Suppressor macrophage (primary cell): ENCODE data around the gene PRKX.
"Not testable (repeated sequence)": the region's sequence is repeated elsewhere in the genome, so short reads cannot be mapped to it uniquely, and the experiment has no call there.

Experiments
- DNase-seq, 4 experiments: peaks; one replicate each; pipeline ENCODE4 v3.0.0-alpha.2; 2020 to 2022

Gene PRKX

DNA sequence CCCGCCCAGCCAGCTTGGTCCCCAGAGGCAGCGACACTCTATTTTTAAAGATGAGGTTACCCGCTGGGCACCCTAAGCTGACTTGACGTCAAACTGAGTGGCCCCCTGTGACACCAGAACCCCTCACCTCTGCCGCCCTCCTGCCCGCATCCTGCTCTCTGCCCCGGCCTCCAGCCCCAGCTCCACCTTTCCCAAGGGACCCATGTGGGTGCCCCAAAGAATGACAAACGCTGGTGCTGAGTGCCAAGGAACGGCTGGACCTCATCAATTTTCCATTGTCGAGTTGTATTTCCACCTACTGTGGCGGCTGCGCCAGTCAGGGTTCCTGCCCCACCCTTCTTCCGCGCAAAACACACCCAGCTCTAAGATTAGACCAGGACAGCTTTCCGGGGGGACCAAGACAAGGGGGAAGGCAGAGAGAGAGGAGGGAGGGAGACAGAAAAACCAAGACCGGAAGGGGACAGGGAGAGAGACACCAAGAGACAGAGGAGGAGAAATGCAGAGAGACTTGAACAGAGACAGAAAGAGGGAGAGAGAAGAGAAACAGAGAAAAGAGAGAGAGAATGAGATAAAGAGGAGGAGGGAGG lies 2.0 kb downstream of the PRKX start:
- no peak for DNase-seq

DNA sequence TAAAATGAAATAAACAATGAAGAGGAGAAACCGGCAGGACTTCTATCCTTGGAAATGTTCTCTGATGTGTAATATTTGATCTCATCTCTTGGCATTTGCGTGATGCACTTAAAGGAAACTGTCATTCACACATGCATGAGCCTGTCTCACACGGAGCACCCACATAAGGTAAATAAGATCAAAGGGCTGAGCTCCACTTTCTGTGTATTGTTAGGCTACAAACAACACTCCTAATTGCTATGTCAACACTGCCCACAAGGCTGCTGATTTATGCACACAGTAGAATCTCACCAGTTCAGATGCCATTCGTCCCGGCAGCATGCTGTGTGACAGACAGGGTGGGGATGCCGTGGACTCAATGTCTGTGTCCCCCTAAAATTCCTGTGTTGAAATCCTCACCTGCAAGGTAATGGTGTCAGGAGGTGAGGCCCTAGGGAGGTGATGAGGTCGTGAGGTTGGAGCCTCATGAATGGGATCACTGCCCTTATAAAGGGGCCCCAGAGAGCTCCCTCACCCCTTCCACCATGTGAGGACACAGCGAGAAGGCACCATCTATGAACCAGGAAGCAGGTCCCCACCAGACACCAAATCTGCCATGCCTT lies 5.7 kb downstream of the PRKX start:
- DNase-seq = not testable (repeated sequence)

DNA sequence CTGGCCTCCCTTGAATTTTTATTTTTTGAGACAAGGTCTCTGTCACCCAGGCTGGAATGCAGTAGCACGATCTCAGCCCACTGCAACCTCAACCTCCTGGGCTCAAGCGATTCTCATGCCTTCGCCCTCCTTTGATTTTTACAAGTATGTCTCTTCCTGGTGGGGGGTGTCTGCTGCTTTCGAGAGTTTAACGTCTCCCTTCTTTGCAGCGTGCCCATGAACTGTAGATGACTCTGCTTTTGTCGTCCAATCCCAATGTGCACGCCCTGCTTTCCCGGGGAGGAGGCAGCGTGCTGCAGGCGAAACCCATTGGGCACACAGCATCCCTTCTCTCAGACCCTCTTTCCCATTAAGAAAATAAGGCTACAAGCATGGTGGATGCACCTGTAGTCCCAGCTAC lies 7.0 kb downstream of the PRKX start:
- DNase-seq = no peak

DNA sequence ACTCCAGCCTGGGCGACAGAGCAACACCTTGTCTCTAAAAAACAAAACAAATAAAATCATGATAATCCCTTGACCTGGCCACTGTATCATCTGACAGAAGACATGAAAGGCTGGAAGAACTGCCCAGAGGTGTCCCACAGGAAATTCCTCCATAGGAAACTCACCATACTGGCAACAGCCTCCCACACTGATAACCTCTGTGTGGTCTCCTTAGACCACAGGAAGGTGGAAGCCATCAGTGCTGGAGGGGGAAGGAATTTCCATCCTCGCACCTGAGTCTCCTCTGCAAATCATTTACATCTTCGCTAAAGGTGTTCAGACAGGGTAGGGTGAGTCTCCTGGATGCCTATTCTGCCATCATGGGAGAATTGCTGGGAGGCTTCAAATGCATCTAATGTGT lies 10.2 kb downstream of the PRKX start:
- not testable (repeated sequence) for DNase-seq

DNA sequence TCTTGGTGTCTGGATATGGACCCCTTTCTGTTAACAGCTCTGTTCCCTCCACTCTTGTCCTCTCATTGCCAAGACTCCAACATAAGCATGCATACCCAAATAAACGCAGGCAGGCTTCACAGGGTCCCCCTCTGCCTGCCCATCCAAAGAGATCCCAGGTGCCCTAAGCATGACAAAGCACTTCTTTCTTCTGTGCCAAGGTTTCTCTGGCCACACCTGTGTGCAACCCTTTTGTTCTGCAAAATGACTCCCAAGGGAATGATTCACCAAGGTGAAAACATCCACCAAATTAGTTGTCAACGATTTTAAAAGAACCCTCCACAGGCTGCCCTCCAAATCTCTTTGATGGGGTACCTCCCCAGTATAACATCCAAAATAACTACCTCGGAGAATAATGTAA lies 11.4 kb downstream of the PRKX start:
- not testable (repeated sequence) for DNase-seq

DNA sequence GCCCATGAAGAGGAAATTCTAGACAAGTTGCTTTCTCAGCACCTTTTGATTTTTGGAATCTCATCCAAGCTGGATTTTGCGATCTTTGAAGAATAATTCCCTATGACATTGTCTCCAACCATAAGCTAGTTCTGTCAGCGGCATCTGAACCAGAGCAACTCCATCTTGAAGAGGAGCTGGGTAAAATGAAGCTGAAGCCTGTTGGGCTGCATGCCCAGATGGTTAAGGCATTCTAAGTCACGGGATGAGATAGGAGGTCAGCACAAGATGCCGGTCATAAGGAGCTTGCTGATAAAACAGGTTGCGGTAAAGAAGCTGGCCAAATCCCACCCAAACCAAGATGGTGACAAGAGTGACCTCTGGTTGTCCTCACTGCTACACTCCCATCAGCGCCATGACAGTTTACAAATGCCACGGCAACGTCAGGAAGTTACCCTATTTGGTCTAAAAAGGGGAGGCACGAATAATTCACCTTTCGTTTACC lies 12.0 kb downstream of the PRKX start:
- not testable (repeated sequence) for DNase-seq

DNA sequence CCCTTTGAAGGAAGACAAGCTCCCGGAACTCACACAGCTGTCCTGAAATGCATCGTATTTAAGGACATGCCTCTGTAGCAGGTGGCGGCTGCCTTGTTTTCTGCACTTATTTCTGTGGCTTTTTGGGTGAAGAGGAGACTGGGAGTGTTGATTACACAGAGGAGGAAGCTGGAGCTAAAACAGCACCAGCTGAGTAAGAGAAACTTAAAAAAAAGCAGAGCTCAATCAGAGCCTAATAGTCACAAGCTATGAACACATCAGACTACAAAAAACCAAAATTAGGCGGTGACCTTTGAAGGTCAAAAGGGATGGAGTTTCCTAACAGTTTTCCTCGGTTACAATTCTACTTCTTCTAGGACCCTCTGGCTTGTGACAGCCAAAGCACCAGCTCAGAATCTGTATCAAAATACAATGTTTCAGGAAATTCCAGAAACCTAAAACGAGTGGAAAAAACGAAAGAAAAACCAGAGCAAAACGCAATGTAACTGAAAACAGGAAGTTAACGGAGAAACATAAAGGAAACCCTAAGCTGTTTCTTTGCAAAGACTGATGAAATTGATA lies 13.5 kb downstream of the PRKX start:
- peak in 3 of 4 experiments; percentile 46 to 74 (median 73) for DNase-seq

DNA sequence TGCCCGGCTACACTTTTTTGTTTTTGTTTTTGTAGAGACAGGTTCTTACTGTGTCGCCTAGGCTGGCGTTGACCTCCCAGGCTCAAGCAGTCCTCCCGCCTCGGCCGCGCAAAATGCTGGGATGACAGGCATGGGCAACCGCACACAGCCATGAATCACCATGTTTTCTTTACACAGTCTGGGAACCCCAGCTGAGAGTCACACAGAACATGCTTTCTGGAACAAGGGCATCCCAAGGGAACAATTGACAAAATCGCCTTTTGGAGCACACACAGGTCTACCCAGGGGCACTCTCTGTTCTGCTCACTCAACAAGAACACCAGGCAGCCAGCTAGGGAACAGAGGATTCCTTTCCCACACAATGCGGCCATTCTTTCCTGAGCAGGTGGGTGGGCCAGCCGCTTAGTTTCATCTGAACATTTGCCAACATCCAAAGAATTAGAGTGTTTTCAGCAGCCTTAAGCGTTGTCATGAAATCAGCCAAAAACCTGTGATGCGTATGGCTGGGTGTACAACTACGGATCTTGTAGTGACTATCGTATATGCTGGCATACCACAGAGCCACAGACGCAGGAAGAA lies 15.7 kb downstream of the PRKX start:
- DNase-seq = peak in 1 of 4 experiments; percentile 7

DNA sequence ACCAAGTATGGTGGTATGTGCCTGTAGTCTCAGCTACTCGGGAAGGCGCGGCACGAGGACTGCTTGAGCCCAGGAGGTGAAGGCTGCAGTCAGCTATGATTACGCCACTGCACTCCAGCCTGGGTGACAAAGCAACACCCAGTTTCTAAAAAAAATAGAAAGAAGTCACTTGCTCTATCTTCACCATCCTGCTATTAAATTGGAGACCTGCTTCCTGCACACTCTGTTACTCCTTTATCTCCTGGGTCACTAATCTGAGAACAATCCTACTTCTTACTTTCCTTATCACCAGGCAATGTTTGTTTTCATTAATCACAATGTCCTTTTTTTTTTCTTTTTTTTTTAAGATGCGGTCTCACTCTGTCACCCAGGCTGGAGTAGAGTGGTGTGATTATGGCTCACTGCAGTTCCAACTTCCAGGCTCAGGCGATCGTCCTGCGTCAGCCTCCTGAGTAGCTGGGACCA lies 16.2 kb downstream of the PRKX start:
- peak in 3 of 4 experiments; percentile 57 to 67 (median 58) for DNase-seq

DNA sequence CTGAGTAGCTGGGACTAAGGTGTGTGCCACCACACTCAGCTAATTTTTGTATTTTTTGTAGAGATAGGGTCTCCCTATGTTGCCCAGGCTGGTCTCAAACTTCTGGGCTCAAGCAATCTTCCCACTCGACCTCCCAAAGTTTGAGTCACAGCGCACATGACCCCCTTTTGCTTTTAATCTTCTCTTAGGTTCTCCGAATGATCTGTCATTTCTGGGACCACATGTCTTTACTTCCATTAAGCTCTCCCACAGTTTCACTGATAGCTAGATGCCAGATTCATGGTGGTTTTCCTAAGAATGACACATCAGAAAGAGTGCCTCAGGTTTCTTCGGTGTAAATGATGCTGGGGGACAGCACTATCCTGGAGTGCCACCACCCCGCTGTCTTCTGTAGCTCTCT lies 17.9 kb downstream of the PRKX start:
- peak in 1 of 4 experiments; percentile 21 for DNase-seq

DNA sequence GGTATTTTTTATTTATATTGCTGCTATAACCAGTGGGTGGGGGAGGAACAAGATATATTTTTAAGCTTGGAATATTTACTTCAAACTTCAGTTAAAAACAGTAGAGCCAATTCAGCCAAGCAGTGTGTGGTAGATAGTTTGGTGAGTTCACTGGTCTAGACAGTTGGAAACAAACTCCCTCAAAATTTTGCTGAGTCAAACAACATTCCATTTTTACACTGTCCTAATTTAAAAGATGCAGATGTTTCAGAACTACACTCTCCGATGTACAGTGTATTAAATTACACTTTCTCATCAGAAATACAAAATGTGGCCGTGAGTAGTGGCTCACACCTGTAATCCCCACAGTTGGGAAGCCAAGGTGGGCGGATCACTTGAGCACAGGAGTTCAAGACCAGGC lies 23.3 kb downstream of the PRKX start:
- DNase-seq = no peak

DNA sequence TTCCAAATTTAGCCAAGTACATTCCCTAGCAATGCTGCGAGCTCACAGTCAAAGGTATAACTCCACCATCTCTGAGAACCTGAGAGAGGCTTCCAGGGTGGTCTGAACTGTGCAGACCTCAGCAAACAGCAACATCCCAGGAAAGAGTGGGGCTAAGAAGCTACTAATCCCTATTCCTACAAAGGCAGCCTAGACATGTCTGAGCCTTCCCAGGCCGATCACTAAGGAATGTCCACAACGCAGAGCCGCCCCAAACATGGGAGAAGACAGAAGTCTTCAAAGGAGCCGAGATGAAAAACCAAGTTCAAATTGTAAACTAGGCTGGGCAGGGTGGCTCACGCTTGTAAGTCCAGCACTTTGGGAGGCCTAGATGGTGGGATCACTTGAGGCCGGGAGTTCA lies 30.2 kb downstream of the PRKX start:
- not testable (repeated sequence) for DNase-seq

DNA sequence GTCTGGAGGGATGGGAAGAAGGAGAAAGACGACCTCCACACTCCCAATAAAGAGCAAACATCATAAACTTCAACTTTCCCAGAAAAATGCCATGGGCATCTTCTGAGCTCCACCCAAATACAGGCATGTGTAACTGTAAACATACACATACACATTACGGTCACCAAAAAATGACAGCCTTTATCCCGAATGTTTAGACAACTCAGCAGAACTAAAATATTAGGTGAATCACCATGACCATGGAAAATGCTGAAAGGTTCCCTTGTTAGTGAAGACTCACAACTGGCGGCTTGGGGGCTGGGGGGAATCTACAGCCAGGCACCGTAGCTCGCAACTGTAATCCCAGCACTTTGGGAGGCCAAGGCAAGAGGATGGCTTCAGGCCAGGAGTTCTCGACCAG lies 33.0 kb downstream of the PRKX start:
- DNase-seq = no peak

DNA sequence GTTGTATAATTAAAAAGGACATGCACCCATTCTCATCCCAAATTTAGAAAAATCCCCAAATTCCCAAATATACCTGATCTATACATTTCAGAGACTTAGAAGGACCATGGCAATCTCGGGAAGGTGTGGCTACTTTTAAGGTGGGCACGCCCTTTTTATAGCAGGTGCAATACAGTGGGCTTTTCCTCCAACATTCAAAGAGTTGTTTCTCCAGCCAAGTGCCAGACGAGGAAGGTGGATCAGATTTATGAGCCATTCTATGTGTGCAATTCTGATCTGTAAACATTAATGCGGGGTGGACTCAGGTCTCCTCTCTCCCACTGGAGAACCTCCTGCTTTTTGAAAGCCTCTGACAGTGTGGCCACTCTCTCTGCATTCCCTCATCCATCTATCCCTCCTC lies 33.8 kb downstream of the PRKX start:
- no peak for DNase-seq

DNA sequence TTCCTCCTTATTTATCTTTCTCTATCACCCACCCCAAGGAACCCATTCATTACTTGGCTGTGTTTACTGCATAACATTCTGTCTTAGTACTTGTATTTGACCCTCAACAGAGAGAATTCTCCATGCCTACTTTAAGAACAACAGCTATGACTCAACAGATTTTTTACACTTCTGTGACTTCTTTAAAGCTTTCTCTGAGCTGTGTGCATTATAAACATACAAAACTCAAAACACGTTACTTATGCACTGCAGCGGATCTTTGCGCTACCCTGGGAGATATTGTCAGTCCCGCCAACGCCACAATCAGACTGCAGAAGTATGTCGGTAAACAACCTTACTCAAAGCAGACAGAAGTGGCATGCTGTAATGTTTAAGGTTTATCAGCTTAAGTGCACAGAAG lies 35.1 kb downstream of the PRKX start:
- DNase-seq = no peak

DNA sequence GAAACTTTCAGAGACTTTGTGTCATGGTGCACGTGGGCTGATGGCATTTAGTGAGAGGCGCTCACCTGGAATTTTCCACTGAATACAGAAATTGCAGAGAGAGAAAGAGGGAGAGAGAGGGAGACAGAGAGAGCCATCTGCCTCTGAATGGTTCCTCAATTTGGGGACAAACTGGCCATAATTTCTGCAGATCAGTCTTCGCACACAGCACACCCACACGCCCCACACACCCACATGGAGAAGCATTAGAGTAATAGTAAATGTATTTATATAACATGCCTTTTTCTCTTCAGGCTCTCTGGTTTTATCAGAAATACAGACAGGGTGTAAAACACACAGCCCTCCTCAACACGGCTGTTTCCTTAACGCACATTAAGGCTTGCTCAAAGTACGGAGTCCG lies 38.6 kb downstream of the PRKX start:
- peak in 3 of 4 experiments; percentile 31 to 49 (median 46) for DNase-seq

DNA sequence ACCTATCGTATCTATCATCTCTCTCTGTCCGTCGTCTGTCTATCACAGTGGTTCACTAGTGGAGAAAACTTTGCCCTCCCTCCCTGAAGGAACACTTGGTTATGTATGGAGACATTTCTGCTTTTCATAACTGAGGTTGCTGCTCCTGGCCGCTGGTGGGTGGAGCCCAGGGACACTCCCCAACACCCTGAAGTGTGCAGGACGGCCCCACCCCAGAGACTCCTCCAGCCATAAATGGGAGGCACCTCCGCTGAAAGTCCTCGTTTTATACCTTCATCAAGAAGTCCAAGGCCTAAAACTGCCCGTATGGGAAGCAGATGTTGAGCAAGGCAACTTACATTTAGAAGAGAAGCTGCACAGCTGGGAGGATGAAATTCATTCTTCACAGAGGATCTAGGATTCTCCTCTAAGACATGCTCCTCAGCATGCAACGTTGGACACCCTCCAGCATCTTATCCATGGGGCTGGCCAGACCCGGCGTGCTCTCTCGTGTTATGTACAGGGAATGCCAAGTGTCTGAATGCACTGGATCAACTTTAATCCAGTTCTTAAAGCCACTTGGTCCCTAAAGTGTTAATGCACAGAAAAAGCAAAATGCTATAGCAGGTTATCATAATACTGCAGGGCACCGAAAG lies 43.5 kb downstream of the PRKX start:
- DNase-seq = no peak

DNA sequence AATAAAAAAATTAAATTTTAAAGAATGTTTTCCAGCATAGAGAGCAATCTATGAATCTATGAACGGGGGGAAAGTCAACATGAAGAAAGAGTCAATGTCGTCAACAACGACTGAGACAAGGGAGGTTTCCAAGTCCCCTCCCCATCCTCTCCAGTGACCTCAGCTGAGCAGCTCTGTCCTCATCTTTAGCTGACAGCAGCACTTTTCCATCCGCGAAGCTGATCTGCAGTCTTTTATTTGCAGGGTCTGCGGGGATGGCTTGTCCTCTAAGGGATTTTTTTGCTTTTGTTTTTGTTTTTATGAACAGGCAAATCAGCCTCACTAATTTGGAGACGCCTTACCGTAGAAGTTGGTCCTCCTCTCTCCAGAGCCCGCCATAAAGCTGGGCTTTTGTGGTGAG lies 46.5 kb downstream of the PRKX start:
- DNase-seq = peak in 2 of 4 experiments; percentile 8 to 18

DNA sequence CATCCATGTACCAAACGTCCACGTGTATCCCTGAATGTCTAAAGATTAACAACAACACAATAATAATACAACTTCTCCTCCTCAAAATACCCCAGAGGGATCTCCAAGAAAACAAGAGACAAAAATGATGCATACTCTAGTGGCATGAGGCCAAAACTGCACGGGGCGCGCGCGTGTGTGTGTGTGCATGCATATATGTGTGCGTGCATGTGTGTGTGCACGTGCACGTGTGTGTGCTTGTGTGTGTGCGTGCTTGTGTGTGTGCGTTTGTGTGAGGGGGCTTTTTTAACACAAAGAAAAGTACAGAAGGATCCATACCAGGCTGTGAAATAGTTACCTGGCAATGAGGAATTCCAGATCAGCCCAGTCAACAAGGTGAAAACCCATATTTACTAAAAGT lies 48.5 kb downstream of the PRKX start:
- no peak for DNase-seq

DNA sequence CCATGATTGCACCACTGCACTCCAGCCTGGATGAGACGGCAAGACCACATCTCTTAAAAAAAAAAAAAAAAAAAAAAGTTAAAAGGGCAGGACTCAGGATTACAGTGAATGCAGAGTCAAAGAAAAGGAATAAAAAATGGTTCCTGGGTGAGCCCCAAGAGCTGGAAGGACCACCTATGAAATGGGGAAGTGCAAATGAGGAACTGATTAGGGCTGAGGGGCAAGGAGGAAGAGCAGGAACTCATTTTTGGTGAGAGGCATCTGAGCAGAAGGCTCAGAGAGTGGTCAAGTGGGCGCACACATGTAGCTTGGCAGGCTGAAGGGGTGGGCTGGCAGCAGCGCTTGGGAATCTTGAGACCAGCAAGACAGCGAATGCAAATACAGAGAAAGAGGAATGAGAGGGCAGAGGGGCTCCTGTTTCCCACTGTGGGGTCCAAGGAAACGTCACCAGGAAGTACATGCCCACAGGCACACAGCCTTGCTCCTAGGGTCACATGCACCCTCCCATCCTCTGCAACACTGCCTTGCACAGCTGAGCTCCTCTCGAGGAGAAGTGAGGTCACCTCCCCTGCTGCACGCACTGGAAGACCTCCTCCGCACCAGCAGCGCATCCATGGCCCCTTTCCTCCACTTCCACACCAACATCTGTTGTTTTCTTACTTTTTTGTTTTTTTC lies 49.7 kb downstream of the PRKX start:
- peak; percentile 59 to 84 (median 78) for DNase-seq

DNA sequence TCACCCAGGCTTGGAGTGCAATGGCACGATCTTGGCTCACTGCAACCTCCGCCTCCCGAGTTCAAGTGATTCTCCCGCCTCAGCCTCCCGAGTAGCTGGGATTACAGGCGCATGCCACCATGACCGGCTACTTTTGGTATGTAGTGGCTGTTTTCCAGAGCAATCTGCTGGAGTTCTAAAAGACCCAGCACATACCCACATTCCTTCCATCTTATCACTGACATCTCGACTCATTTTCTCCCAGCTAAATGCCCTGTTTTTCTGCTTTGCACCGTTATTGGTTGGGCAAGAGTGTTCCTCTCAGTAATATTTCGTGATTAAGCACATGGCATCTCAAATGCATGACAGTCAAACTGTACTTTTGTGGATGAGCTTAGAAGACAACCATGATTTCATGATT lies 53.7 kb downstream of the PRKX start:
- no peak for DNase-seq

DNA sequence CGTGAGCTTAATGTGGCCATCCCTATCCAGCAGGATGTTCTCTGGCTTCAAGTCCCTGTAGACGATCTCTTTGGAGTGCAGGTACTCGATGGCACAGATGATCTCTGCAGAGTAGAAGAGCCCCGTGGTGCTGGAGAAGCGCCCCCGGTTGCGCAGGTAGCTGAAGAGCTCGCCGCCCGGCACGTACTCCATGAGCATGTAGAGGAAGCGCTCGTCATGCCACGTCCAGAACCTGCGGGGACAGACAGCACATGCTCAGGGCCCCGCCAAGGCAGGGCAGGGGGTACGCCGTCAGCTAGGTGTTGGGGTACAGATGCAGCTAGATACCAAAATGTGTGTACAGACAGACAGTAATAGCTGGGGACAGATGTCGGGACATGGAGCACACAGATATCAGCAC lies 58.3 kb downstream of the PRKX start:
- no peak for DNase-seq

DNA sequence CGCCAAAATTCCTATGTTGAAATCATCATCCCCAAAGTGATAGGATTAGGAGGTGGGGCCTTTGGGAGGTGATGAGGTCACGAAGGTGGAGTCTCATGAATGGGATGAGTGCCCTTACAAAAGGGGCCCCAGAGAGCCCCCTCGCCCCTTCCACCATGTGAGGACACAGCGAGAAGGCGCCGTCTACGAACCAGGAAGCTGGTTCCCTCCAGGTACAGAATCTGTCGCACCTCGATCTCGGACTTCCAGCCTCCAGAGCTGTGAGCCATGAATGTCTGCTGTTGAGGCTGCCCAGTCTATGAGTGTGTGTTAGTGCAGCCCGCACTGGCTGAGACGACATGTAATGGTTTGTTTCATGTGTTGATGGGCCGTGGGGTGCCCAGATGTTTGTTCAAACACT lies 60.3 kb downstream of the PRKX start:
- no peak for DNase-seq
